Measurements from ENCODE around the gene EOLA2.
A peak's percentile ranks its signal among the peaks of the same experiment; 100 is the strongest.
"Not testable (repeated sequence)": the region's sequence is repeated elsewhere in the genome, so short reads cannot be mapped to it uniquely, and the experiment has no call there.

The EOLA2 gene

DNA sequence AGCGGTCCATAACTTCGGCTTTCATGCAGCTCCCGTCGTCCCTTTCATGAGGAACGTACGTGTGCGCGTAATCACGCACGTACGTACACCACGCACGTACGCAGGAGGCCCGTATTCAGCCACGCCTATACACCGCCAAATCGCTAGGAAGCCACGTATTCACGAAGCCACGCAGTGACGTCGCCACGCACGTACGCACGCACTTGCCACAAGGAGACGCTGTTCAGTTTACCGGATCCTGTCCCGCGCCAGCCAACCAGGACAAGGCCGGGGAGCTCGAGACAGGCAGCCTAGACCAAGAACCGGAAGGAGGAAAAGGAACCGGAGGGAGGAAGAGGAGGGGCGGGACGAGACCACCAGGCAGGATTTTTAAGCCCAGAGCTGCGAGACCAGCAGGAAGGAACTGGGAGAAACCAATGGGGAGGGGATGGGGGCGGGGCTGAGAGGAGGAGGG, at the start of gene EOLA2:
Gene EOLA2 (minus strand): TSS at position 65 of the 454 bp plus-strand sequence. CDS start 4,617 bp downstream, outside the sequence.
- DNase-seq (ENCODE audit: low read depth): peak; percentile 98

DNA sequence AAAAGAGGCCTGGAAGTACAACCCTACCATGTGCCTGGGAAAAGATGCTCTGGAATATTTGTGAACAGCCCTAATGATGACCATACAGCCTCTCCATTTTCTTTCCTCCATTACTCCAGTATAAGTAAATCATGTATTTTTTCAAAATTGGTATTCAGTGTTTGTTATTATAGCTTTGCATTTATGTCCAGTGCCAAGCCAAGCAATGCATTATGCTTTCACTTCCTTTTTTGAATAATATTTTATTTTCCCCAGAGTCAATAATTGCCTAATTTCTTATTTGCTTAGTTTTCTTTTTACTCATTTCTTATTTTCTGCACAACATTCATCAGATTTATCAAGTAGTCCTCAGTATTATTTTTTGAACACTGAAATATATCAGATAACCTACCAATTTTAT, 49.3 kb upstream of the EOLA2 start:
- no peak for DNase-seq (ENCODE audit: low read depth)

DNA sequence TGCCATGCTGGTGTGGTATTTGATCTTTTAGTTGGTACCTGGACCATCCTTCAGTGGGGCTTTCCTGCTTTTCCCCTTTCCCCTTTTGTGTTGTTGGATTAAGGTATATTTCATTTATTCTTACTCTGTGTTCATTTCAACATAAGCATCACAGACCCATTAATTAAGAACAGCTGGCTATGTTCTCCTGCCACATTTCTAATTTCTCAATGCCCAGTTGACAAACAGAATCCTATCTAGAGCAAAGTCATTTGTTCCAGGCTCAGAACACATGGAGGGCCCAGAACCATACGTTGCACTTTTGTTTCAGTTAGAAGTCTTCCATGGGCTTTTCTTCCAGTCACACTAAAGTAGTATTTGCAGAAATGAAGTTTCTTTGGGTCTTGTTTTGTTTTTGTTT, 46.1 kb upstream of the EOLA2 start:
- DNase-seq (ENCODE audit: low read depth): no peak

DNA sequence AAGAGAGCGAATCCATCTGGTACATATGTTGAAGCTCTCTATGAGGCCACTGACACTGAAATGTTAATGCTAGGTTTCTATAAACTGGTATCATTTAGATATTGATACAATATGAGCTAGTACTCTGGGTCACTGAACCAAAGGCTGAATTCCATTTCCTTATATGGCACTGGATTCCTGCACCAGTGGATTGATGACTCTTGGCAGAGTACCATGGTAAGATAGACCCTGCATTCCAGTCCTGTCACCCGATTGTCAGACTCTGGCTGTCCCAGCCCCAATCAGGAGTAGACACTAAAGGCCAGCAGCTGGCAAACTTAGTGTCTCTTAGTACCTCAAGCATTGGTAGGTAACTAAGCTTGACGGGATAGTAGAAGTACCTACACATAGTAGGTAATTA, 44.0 kb upstream of the EOLA2 start:
- no peak for DNase-seq (ENCODE audit: low read depth)

DNA sequence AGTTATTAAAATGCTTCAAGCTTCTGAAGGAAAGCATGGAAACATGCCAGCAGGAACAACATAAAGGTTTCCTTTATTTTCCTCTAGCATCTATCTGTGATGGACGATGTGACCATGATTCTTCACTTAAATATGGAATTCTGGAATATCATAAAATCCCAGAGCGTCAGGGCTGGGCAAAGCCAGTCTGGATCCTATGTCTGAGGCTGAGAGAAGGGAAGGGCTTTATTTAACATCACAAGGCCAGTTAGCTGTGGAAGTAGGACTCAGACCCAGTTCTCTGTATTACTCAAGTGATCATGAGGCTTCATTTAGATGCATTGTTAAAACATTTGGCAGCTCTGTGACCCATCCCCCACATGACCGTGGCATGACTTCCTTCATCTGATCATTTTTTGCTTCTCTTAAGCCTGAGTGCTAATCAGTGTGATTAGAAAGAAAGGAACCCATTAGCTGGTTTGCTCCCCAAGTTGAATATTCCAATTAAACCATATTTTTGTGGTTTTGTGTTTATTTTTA, 40.9 kb upstream of the EOLA2 start:
- no peak for DNase-seq (ENCODE audit: low read depth)

DNA sequence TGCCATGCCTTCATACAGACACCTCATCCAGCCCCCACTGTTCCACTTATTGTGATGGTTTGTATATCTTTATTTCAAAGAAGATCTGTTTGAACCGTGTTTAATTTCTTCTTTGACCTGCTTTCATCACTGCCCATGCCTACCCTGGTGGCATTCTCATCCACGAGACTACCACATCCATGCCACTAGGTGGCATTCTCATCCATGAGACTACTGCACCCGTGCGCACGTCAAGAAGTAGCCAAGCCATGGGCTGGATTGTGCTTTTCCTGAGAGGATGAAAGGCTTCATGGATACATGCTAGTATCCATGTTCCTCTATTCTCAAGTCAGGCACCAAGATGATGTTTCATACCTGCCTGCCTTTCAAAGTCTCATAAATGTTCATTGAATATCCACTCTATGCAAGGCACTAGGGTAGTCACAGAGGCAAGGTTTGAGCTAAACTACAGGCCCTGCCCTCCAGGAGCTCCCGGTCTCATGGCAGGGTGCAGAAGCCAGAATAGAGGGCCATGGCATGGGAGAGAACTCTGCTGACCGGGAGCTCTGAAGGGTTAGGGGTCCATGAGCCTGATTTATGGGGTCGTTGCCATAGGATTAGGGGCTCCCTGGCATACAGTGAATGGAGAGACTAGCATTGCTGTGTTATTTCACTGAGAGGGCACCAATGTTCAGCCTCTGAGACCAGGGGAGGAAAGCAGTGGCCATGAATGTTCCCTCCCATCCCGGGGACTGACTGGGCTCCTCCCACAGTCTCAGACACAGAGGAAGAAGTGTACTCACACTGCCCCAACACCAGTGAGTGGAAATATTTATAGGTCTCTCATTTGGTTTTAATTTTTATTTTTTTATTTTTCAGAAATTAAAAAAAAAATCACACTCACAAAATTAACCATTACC, 24.8 kb upstream of the EOLA2 start:
- DNase-seq (ENCODE audit: low read depth): peak; percentile 53

DNA sequence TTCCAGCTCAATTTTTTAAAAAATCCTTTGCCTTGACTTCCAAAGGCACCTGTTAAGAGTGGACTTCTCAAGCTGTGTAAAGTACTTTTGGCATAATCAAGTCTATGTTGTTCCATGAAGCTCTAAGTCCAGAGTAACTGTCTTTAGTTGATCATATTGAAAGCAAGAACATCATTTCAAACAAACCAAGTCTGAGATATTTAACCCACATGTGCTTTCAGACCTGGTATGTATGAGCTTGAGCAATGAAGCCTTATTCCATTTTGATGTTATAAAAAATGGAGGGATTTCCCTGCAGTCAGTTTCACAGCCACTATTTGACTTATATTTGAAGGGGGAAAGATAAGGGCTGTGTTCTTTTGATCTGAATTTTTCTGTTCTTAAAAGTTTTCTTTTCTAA, 23.7 kb upstream of the EOLA2 start:
- DNase-seq (ENCODE audit: low read depth): no peak

DNA sequence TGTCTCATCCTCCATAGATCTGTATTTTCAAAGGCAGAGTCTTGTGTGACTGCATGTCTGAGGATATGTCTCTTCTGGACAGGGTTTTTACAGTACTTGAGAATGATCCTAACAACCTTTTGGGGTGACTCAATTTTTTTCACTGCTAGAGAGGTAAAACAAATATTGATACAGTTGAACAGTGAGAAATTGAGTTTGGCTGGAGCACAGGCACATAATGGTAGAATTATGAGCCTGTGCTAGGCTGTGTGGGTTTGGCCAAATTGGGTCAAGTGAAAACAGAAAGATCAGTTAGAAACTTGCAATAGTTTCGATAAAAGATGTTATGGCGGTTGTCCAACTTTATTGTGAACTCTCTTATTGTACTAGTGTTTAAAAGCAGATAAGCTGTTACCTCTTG, 23.3 kb upstream of the EOLA2 start:
- no peak for DNase-seq (ENCODE audit: low read depth)

DNA sequence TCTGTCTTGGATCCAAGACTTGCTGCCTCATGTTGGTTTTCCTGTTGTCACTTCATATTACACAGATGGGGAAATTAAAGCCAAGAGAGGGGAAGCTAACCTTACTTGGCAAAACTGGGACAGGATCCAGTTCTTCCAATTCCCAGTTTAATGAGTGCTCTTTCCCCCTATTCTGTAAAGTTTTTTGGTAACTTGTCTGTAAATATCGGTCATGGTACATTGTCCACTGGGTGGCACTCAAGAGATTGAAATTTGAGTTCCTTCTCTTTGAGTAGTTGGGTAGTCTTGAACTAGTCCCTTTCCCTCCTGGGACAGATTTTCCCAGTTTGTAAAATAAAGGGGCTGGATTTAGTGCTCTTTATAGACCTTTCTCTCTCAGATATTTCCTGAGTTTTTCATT, 12.4 kb upstream of the EOLA2 start:
- DNase-seq (ENCODE audit: low read depth): peak; percentile 43

DNA sequence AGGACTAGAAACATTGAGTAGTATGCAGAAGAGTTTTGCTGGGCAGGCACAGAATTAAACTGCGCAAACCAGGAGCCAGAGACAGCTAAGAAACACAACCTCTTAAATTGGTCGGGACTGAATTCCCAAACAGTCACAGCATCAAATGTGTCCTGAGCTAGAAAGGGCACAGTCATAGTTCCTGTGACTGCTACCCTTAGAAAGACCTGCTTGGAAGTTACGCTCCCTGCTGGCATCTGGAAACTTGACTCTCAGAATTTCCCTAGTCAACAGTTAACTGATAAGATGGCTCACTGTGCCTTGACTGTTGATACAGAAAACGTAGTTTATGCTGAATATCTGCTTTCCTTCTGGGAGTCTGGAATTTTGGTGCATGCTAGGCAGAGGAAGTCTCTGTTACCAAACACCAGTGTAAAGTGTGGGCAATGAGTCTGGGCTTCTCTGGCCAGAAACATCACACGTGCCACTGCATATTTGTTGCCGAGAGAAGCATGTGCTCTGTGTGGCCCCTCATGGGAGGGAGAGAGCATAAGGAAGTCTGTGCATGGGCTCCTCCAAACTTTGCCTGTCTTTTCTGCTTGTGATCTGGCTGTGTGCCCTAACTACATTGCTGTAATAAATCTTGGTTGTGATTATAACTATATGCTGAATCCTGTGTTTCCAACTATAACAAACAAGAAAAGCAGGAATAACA, 11.6 kb upstream of the EOLA2 start:
- no peak for DNase-seq (ENCODE audit: low read depth)

DNA sequence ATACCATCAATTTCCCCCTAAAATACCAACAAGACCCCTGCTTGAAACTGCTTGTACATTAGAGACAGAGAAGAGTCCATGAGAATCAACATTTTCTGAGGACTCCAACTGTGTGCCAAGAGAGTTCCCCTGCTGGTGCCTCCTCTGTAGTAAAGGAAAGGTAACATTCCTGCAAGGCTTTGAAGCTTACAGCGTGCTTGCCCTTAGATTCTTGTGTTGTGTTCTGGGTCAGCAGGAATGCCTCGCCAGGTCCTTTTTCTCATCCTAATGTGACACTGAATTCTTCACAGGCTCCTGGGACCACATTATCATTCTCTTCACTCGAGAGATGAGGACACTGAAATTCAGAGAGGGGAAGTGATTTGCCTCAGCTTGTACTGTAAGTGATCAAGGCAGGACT, 9.7 kb upstream of the EOLA2 start:
- DNase-seq (ENCODE audit: low read depth): no peak

DNA sequence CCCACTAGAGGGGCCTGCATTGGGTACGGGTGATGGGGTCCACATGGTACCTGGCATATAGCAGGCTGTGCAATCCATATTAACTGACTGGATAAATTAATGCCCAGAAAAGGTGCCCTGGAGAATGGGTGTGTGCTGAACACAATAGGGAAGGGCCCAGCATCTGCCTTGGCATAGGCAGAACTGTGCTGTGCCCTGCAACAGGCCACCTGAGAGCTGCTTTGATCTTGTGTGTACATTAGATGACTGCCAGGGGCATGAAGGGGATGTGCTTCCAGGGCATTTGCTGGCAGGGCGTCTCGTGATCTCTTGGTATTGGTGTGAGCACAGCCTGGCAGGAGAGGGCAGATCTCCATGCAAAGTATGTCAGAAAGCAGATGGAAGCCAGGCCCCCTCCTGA, 8.6 kb upstream of the EOLA2 start:
- DNase-seq (ENCODE audit: low read depth): not testable (repeated sequence)

DNA sequence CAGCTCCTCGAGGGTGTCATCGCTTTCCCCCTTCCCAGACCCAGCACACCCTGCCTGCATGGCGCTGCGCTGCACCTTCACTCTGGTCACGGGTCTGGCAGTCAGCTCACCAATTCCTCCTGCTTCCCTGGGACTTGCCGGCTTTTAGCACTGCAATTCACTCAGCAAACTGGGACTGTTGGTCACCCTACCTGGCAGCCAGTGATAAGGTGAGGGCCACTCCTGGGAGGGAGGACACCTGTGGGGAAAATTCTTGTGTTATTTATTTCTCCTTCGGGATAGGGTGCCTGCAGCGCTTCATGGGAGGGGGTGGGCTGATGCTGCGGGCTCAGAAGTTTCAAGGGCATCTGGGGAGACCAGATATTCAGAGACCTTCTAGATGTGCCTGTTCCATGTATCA, 7.5 kb upstream of the EOLA2 start:
- DNase-seq (ENCODE audit: low read depth): not testable (repeated sequence)

DNA sequence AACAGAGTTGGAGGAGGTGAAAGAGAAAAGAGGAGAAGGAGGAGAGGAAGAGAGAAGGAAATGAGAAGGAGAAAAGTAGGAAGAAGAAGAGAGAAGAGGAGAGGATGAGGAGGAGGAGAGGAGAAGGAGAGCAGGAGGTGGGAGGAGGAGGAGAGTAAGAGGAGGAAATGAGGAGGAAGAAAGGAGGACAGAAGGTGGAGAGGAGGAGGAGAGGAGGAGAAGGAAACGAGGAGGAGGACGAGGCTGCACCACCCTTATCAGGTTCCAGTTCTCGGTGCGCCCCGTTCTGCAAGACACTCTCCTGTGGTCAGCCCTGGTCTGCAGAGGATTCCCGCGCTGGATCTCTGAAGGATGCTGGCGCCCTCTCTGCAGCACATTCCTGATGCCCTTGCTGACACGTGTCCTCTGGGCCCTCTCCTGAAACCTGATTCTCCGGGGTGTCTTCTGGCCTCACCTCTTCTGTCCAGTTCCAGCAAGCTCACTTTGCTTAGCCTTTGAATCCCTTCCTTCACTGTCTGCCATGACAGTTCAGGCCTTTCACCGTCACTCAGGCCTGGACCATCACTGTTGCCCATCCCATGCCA, 6.9 kb upstream of the EOLA2 start:
- DNase-seq (ENCODE audit: low read depth): not testable (repeated sequence)

DNA sequence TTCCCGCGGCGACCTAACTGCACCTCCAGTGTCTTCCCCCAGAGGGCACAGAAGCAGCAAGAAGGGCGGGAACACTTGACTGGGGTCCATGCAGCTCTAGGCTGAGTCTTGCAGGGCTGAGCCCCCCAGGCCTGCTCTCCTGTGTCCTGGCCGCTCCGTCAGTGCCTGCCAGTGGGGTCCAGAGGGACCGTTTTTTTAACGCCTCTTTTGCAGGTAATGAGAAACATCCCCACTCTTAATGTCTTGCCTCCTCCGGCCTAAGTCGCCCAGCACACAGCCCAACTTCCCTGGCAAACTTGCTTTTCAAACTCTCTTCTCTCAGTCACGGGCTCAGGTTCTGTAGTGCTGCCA, 2.4 kb upstream of the EOLA2 start:
- DNase-seq (ENCODE audit: low read depth): not testable (repeated sequence)

DNA sequence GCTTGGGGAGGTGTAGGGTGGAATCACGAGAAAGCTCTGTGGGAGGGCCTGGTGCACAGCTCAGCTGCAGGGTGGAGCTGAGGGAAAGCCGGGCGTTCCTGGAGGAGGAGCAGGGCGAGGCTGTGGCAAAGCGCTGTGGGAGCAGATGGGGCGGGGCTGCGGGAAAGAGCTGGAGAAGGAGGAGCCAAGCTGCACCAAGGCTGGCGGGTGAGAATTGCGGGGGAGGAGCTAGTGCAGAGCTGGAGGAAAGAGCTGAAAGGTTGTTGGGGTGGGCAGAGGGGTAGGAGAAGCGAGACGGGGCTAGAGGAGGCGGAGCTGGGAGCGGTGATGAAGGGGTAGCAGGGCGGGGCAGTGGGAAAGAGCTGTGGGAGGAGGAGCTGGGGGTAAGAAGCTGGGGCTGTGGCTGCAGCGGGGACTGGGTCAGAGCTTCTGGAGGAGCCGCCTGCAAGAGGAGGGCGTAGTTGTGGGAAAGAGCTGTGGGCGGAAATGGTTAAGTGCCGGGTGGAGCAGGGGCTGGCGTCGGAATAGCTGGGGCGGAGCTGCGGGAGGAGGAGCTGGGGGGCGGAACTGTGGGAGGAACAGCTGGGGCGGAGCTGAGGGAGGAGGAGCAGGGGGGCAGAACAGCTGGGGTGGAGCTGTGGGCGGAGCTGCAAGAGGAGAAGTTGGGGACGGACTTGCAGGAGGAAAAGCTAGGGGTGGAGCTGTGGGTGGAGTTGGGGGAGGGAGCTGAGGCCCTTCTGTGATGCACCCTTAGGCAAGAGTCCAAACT, 1.8 kb upstream of the EOLA2 start:
- peak; percentile 98 for DNase-seq (ENCODE audit: low read depth)

DNA sequence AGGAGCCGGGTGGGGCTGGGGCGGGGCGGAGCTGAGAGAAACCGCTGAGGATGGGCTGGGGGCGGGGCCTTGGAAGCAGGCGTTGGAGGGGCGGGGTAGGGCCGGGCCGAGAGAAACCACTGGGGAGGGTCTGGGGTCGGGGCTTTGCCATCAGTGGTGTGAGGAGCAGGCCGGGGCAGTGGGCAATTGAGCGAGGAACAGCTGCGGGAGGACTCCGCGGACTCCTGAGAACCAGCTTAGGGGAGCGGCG, 1.3 kb upstream of the EOLA2 start:
- DNase-seq (ENCODE audit: low read depth): no peak

DNA sequence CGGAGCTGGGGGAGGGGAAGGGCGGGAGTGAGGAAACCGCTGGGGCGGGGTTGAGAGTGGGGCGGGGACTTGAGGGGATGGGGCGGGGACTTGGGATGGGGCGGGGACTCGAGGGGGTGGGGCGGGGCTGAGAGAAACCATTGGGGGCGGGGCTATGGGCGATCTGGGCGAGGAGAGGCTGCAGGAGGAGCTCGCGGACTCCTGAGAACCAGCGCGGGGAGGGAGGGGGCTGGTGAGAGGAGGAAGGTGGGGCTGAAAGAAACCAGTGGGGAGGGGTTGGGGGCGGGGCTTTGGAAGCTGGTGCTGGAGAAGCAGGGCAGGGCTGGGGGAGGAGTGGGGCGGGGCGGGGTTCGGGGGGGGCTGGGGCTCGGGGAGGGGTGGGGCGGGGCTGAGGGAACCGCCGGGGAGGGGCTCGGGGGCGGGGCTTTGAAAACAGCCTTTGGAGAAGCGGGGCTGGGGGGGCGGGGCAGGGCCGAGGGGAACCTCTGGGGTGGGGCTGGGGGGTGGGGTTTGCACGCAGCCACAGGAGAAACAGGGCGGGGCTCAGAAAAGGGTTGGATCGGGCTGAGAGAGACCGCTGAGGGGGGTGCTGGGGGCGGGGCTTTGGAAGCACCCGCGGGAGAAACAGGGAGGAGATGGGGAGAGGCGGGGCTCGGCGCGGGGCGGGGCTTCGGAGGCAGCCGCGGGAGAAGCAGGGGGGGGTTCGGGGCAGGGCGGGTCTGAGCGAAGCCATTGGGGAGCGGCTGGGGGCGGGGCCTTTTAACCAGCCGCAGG, 777 bp upstream of the EOLA2 start:
- DNase-seq (ENCODE audit: low read depth): peak; percentile 90

DNA sequence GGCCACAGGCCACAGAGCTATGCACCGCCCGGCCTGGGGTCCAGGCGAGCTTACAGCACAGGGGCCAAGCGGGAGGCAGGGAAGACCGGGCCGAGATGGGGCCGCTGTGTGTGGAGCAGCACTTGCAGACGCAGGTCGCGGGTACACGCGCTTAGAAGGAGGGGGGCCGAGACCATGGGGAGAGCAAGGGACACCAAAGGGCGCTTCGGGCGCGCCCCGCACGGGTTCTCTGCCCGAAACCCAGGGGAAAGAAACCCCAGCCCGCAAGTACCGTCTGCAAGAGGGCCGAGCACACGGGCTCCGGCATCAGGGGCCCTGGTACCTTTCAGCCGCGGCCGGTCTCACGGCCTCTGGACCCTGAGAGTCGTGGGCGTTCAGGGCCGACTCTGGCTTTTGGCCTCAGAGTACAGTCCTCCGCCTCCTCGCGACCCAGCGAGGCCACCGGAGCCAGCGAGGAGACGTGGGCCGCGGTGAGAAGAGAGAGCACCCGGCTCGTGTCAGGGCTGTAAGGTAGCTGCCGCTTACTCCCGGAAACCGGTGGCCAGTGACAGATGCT, 342 bp downstream of the EOLA2 start:
- DNase-seq (ENCODE audit: low read depth): no peak

DNA sequence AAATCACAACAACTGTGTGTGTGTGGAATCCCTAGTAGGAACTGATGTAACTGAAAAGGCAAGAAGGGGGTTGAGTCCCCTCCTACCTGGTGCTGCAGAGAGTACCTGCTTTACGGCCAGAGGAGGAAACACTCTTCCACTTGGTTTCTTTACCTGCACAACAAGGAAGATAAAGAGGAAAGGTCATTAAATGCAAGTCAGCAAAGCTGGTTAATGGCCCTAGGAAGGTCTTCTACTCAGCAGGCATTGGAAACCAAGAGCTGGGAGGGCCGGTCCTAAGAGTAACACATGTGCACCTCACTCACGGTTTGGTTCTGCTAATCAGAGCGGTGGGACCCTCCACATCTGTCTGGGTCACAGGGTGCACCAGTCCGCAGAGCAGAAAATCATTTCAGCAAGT, 963 bp downstream of the EOLA2 start:
- not testable (repeated sequence) for DNase-seq (ENCODE audit: low read depth)

DNA sequence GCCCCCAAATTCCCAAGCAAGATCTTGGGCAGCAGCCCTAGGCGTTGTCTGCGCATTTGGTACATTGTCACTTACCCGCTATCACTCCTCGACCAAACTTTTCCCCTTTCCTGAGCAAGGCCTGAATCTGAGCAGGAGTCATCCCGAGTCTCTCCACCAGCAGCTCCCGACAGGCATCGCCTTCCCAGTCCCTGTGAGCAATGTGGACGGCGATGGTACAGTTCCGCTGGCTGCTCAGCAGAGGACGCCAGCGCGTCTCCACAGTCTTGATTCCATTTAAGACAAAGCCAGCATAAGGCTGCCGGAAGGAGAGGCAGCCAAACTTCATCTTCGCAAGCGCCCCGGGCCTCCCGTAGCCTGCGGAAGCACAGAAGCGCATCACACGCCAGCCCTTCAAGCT, 4.7 kb downstream of the EOLA2 start:
- DNase-seq (ENCODE audit: low read depth): not testable (repeated sequence)

Measured in fibroblast of the conjunctiva (primary cell).